Activated T-cell treated with anti-CD3 and anti-CD28 coated beads, Interleukin-2, amount 50 U/mL, for 1 hour (primary cell): ENCODE measurements around the gene UBE2G2.

ENCODE experiments used
- DNase-seq: peaks from one replicate; pipeline ENCODE4 v3.0.0-alpha.2; 2020

Gene UBE2G2

GRCh38 chr21:44762221-44763049 lies 39.2 kb downstream of the UBE2G2 start:
- DNase-seq = no peak

DNA sequence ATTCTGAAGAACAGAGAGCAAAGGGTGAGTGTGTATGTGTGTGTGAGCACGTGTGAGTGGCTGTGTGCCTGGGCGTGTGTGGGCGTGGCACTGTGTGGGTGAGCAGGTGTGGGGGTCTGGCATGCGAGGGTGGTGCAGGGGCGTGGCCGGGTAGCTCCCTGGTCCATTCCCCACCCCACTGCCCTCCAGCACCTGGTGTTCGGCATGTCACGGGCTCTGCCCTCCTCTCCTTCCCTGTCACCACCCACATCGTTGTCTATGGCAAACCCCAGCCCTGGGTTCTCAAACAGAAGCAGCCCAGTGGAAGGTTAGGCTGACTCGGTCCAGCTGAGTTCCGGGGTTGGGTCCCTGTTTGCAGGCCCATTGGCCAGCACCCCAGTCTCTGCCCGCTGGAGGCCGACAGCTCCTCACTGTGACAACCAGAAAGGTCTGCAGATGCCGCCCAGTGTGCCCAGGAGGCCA lies 39.8 kb downstream of the UBE2G2 start:
- no peak for DNase-seq

GRCh38 chr21:44761011-44761729 lies 40.5 kb downstream of the UBE2G2 start:
- no peak for DNase-seq

- no peak for DNase-seq
Observed at GRCh38 chr21:44760376-44760775, 41.2 kb downstream of the UBE2G2 start.

DNA sequence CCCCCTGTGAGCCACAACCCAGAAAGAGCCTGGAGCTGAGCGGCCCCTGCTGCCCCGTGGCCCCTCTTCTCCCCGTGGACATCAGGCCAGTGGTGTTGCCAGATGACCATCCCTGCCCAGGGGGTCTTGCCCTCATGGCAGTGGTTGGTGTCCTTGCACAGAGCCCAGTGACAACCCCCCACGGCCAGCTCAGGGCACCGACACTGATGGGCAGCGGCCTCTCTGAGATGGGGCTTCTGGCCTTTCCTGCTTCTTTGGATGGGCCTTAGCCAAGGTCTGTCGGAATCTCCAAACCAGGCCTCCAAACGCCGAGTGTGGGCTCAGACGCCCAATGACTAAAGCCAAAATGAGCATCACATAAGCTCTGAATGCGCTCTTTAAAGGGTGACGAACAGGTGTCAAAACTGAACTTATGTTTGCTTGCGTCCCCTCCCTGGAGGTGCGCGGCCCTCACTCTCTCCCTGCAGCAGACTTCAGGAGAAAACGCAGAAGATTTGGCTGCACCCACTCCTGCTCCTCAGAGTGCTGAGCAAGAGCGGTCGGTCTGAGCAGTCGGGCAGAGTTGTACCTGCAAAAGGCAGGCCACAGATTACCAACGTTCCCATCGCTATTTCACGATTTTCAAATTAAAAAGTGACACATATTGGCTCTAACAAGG lies 41.9 kb downstream of the UBE2G2 start:
- no peak for DNase-seq

DNA sequence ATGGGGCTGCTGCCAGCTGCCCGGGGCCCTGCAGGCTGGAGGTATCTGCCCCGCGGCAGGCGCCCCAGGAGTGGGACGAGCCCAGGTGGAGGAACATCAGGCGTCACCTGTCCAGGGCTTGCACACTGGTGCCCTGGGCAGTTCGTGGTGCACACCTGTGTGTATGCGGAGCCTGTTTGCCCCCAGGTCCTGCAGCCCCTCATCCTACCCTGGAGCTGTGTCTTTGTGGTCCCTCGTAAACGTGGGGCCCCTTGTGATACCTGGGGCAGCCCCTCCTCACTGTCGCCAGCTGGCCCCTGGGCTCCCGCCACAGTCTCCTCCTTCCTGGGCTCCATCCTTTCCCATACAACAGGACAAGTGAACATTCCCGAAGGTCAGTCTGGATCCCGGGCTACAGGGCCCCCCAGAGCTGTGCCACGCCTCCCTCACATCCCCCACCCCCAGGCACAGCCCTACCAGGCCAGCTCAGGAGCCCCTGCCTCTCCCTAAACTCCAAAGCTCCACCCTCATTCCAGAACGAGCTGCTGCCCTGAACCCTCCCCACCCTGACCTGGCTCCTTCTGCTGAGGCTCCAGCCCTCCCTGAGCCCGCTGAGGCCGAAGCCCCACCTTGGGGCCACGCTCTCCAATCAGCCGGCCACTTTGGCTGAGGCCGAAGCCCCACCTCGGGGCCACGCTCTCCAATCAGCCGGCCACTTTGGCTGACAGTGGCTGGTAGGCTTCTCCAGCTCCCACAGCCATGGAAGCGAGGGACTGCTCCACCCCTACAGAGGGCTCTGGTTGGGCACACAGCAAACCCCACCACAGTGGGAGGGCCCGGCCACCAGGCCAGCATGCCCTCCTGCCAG lies 42.6 kb downstream of the UBE2G2 start:
- DNase-seq = no peak

GRCh38 chr21:44758141-44758561 lies 43.5 kb downstream of the UBE2G2 start:
- peak; percentile 4 for DNase-seq

DNA sequence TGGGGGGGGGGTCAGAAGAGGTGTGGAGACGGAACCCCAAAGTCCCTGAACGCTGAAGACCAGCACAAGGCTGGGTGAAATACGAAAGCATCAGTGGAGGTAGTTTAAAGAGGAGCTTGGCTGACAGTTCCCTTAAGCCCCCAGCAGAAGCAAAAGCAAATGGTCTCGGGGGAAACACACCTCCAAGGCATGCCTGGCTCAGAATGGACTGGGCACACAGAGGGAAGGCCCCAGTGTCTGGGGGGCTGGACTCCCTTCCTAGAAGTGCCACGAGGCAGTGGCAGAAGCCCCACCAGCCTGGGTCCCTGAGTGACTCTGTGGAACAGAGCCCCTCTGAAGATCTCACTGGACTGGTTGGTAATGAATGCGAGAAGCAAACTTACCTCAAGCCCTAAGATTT lies 43.9 kb downstream of the UBE2G2 start:
- no peak for DNase-seq

GRCh38 chr21:44756423-44757185 lies 45.0 kb downstream of the UBE2G2 start:
- DNase-seq = no peak

DNA sequence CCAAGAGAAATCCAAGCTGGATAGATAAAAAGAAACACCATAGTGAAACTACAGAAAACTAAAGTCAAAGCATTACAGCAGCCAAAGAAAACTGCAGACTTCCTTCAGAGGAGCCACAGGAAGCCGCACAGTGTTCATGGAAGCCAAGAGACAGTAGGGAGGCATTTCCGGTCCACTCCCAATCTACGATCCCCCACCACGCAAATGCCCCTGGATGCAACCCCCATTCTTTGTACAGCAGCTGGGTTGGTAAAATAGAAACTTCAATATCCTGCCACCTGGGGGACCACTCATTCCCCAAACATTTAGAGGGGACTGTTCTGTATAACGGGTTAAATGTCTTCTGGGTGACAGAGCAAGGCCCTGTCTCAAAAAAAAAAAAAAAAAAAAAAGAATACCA lies 46.4 kb downstream of the UBE2G2 start:
- DNase-seq = no peak

- DNase-seq = no peak
Observed at GRCh38 chr21:44753357-44753756, 48.3 kb downstream of the UBE2G2 start.

DNA sequence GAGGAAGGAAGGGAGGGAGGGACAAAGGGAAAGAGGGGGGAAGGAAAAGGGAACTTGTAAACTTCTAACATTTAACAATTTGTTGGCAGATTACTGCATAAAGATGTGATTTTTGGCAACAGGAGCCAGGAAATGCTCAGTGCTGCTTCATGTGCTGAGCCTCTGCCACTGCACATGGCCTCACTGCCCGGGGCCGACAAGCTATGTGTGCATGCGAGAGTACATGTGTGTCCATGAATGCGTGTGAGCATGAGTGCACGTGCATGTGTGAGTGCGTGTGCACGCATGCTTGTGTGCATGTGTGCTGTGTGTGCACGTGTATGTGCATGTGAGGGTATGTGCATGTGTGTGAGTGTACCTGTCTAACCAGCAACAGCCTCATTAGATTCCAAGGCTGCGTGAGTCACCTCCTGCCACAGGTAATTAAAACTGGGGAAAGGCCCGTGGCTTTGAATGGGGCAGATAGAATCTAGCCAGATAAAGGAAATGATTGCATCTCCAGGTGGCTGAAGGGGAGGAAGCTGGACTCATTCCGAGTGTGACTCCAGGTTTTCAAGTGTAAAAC lies 48.9 kb downstream of the UBE2G2 start:
- no peak for DNase-seq

DNA sequence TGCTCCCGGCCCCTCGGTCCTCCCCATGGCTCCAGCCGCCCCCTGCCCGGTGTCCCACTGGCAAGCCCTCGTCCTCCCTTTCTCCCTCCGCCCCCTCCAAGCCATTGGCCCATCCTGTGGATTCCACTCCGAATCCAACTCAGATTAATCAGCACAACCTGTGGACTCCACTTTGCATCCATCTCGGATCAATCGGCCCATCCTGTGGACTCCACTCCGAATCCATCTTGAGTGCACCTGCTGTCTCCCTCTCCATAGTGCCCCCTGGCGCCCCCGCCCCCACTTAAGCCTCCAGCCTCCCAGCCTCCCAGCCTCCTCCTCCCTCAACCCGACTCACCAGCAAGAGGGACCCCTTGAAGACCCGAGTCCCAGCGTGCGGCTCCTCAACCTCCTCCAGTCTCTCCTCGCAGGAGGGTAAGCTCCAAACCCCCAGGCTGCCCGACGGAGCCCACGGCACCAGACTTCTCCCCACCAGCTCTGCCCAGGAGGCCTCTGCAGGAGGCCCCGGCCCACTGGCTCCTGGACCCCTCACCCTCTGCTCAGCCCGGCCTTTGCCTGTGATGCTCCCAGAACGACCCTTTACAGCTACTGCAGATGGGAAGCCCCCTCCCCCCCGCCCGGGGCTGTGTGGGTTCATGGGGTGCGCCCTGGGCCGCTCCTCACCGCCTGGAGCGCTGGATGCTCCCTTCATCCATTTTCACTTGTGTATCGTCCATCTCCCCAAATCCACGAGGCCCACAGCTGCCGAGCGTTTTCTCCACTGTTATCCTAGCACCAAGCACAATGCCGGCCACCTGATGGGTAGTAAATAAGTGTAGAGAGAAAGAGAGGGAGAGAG lies 49.6 kb downstream of the UBE2G2 start:
- no peak for DNase-seq

DNA sequence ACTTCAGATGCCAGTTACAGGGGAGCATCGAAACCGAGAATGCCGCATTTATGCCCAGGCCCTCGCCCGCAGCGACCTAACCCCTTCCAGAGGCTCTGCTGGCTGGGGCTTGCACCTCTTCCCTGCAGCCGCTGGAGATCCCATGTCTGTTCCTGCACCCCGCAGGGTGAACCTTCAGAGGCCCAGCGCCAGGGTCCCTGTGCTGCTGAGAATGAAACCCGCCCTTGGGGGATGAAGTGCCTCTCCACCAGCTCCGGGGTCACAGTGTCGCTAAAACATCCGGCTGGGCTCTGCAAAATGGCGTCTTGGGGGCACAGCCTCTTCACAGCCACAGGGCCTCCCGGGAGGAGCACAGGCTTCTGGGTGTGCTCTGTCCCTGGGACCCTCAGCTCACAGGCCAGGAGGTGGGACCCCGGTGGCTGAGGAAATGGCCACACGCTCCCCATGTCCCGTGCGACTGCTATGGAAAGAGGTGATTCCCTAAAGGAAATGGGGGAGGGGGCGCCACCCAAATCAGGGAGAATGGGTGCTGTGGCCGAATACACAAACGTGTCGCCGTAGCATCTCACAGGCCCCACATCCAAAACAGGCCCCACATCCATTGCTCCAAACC lies 50.3 kb downstream of the UBE2G2 start:
- no peak for DNase-seq

DNA sequence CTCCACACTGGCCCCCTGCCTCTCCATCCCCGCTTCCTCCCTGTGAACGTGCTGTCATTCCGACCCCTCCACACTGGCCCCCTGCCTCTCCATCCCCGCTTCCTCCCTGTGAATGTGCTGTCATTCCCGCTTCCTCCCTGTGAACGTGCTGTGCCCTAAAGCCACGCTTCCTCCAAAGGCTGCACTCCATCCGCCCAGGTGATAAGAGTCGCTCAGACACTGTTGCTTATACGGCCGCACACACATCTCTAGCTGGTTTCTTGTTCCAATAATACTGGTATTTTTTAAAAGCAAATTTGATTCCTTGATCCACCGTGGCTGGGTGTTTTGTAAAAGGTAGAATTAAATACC lies 51.0 kb downstream of the UBE2G2 start:
- DNase-seq = no peak

GRCh38 chr21:44749759-44750674 lies 51.6 kb downstream of the UBE2G2 start:
- no peak for DNase-seq

DNA sequence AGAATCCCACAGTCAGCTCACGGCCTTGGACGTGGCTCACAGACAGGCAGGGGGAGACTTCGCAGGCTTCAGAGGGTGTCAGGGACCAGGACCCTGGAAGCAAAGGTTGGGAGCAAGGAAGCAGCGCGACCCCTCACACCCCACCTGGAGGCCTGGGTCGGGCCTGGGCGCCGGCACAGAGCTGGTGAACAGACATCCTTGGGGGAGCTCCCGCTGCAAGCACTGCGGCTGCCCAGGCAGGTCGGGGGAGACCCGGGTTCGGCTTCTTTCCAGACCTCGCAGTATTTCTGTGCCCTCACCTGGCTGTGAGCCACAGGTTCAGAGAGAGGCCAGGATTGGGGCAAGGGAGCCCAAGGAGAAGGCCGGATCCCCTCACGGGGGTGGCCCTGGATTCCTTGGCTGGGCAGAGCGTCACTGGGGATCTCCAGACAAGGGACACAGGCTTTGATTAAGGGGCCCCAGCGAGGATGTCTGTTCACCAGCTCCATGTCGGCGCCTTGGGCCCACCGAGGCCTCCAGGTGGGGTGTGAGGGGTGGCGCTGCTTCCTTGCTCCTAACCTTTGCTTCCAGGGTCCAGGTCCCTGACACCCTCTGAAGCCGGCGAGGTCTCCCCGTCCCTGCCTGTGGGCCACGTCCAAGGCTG lies 52.4 kb downstream of the UBE2G2 start:
- no peak for DNase-seq

DNA sequence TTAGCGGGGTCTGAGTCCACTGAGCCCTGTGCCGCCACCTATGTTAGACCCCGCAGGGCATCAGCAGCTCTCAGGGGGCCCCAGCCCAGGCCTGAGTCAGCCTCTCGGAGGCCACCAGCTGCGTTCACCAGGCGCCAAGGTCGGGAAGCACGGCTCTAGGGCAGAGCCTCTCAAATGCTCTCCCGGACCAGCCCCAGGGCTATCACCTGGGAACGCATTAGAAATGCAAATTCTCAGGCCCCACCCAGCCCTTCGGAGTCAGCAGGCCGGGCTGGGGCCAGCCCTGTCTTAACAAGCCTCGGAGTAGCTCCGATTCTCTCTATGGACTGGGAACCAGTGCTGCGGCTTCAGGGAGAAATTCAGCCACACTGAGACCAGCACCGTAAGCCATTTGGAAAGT lies 53.0 kb downstream of the UBE2G2 start:
- DNase-seq = no peak
